Epidermal melanocyte (primary cell): ENCODE data around the gene LRBA.
"Not testable (repeated sequence)": the region's sequence is repeated elsewhere in the genome, so short reads cannot be mapped to it uniquely, and the experiment has no call there.

Experiments
- DNase-seq: peaks from one replicate; pipeline ENCODE4 v3.0.0; 2011; ENCODE audit warnings: low spot score; ENCODE audit not compliant: insufficient read length

LRBA gene

DNA sequence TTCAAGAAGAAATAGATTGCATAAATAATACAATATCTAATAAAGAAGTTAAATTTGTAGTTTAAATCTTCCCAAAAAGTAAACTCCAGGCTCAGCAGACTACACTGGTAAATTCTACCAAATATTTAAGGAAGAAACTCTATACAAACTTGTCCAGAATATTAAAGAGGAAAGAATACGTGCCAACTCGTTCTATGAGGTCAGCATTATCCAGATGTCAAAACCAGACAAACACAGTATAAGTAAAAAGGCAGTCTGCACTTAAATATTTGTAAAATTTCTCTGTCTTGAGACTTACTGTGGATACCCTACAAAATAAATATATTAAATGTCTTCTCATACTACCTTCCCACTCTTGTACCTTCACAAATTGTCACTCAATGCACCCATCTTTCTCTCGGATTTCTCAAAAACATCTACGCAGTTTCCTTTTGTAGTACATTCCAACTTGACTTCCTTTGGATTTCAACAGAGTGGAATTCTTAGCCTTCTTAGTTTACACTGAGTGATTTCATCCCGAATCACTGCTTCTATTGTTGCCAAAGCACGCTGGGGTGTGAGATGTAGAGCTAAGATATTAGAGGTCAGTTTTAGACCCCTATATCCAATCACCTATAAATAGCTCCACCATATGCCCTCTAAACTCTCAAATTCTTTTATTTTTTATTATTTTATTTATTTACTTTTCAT lies 504.8 kb downstream of the LRBA start:
- no peak for DNase-seq

GRCh38 chr4:150507656-150508055 lies 507.4 kb downstream of the LRBA start:
- DNase-seq, result not testable (repeated sequence)

DNA sequence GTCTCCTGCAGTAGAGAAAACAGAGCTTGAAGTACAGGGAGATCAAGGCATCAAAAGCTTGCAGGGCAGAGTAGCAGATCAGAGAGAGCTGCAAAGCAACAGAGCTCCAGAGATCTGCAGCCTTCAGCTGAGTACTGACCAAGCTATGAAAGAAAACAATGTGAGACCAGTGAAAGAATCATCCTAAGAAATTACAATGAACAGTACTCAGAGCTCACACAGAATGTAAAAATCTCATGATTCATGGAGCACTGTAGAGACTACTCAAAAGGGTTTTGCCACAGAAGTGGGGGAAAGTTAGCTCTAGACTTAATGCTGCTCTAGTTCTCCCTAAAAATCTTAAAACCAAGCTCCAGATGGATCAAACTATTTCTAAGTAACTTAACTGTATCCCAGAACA lies 513.1 kb downstream of the LRBA start:
- DNase-seq, result no peak

GRCh38 chr4:150501009-150501727 lies 513.9 kb downstream of the LRBA start:
- DNase-seq, result no peak

DNA sequence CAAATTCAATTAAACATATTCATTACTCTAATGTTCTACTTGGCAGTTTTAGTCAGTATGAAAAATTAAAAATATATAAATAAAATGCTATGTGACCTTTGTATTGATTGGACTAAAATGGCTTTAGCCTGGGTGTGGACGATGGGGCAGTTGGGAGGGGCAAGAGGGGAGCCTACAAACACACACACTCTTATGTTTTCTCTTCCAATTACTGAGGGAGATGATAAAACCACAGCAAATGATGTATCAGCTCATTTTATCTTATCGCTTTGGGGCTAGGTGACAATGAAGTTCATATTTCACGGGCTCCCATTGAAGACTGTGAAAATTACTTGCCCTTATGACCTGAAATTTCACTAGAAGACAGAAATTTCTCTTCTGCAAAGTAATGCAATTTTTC lies 517.5 kb downstream of the LRBA start:
- no peak for DNase-seq

GRCh38 chr4:150495550-150495949 lies 519.5 kb downstream of the LRBA start:
- no peak for DNase-seq

GRCh38 chr4:150493851-150494250 lies 521.2 kb downstream of the LRBA start:
- no peak for DNase-seq

GRCh38 chr4:150491132-150492049 lies 523.7 kb downstream of the LRBA start:
- DNase-seq, result no peak

DNA sequence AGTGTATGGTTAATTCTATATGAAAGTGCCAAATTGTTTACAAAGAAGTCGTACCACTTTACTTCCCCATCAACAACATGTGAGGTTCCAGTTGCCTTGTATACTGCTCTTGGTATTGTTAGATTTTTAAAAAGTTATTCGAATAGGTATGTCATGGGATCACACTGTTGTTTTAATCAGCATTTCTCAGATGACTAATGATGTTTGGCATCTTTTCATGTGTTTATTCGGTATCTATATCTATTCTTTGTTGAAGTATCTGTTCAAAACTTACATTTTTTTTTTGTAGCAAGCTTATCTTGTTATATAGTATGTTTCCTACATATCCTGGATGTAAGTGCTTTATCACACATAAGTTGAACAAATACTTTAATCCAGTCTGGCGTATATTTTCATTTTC lies 532.5 kb downstream of the LRBA start:
- no peak for DNase-seq

DNA sequence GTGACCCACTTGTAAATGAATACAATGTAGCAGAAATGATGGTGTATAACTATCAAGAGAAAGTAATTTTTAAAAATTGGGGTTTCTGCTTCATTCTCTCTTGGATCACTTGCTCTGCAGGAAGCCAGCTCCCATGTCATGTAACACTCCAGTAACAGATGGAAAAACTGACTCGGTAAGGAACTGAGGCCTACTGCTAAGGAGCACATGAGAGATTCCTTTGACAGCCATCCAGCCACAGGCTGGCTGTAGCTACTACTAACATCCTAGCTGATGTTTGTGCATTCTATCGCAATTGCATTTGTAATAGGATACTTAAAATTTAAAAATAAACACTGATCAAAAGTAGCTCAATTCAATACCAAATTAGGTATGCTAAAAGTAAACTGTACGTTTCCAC lies 535.4 kb downstream of the LRBA start:
- no peak for DNase-seq

DNA sequence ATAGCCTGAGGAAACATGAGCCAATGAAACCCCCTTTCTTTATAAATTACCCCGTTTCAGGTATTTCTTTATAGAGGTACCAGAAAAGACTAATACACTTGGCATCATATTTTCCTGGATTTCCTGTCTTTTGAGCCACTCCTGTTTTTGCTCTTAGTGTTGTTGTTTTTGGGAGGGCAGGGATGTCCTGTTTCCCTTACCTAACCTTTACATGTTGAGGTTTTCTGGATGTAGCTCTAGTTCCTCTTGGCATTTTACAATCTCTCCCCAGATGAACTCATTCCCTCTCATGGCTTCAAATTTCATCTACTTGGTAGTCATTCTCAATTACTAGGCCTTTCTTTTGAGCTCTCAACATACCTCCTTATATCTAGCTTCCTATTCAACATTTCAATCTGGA lies 537.2 kb downstream of the LRBA start:
- no peak for DNase-seq

DNA sequence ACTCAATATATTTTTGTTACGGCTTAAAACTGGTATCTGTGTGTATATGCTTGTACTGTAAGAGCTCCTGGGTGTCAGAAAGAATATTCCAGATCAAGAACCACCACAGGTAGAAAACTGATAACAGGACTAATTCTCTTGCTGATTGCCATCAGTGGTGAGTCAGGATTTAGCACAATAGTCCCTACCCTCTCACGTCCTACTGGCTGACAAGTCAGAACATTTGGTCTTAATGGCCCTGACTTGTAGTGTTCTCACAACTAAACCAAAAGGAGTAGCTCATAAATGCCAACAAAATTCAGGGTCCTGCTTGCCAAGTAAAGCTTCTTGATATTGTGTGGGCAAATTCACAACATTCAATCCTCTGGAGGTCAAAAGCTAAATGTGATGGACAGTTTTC lies 538.3 kb downstream of the LRBA start:
- no peak for DNase-seq

GRCh38 chr4:150475763-150476162 lies 539.3 kb downstream of the LRBA start:
- no peak for DNase-seq

- no peak for DNase-seq
These were observed 550.6 kb downstream of the LRBA start for GRCh38 chr4:150464523-150464922.

DNA sequence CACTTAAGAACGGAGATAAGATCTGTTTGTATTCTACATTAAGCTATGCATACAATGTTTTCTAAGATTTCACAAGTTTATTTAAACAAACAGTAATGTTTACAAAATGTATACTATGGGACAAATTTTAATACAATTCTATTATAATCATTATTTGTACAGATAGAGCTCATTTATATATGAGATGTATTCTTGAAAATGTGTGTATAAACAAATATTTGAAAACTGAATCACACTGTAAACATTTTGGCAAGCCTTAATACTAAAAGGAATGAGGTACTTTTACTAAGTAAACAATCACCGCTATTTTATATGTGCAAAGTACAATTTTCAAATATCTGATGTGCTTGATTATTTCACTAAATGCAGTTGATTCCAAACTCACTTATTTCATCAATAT lies 552.3 kb downstream of the LRBA start:
- no peak for DNase-seq

DNA sequence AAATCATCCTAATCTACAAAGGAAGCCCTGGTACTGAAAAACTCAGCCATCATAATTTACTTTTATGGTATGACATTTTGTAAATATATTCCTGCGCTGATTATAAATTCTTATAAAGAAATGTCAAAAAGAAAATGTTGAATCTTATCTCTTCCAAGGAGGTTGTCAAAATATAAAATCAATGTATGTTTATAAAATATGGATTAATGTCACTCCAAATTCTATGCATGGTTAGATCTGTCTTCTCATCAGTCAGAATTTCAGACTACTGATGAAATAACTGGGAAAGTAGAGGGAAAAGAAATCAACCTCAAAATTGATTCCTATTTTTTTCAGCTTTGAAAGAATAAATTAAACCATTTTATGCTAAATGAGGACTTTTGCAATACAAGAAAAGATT lies 553.1 kb downstream of the LRBA start:
- DNase-seq, result no peak

GRCh38 chr4:150457802-150458201 lies 557.3 kb downstream of the LRBA start:
- no peak for DNase-seq

DNA sequence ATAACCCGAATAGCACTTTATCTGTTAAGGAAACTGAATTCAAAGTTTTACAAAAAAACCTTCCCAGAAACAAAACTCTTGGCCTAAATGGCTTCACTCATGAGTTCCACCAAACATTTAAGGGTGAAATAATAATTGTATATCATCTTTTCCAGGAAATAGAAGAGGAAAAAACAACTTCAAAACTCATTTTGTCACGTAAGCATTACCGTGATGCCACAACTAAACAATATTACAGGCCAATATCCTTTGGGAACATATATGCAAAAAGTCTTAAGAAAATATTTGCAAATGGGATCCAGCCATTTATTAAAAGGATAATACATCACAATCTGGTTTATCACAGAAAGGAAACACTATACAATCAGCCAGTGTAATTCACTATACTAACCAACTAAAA lies 563.2 kb downstream of the LRBA start:
- DNase-seq, result no peak

- no peak for DNase-seq
These were observed 567.7 kb downstream of the LRBA start for GRCh38 chr4:150447356-150447755.

- DNase-seq, result no peak
These were observed 575.6 kb downstream of the LRBA start for GRCh38 chr4:150439451-150439933.

DNA sequence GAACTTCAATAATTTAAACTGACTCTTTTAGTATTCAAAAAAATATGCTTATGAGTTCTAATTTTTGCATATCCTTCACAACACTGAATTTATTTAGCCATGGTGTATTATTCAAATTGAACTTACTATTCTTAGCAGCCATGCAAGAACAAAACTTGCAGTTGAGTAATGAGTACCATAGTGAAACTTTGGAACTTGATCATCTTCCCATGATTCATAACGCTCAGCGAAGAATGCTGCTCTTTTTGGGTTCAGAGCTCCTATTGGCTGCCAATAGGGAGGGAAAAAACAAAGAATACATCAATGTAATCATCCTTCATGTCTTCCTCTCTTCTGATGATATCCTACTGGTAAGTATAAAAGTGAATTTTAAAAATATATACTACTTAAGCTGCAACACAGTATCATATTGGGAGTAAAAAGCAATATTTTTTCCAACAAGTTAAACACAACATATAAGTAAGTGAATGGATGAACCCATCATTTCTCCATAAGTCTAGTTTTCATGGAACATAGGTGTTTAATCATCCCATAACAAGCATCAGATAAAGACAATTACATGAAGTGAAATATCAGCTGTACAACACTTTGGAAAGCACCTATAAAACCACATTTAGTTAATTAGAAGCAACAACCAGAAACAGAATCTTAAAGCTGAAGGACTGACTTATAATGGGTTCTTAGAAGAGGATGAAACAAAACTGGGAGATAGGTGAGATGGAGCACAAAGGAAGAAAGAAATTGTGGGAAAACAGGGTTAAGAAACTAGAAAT lies 578.3 kb downstream of the LRBA start:
- DNase-seq, result no peak
